HG02610 (cell line): ENCODE data around the gene ARHGEF6.
"Not testable (repeated sequence)": the region's sequence is repeated elsewhere in the genome, so short reads cannot be mapped to it uniquely, and the experiment has no call there.

Experiments
- ATAC-seq: cut with Tn5 transposase; IDR thresholded peaks from one replicate; pipeline ENCODE4 v1.9.1; 2021; ENCODE audit warnings: mild to moderate bottlenecking, moderate library complexity; ENCODE audit not compliant: unreplicated experiment

ARHGEF6 gene

GRCh38 chrX:136783159-136783558 lies 2.4 kb upstream of the ARHGEF6 start:
- no peak for ATAC-seq

- ATAC-seq: no peak
These were observed 557 bp upstream of the ARHGEF6 start for GRCh38 chrX:136781180-136781797.

GRCh38 chrX:136780241-136780640 lies 491 bp downstream of the ARHGEF6 start:
- ATAC-seq: no peak

- ATAC-seq: peak; percentile 47
These were observed 1.4 kb downstream of the ARHGEF6 start for GRCh38 chrX:136779346-136779781.

- ATAC-seq: peak; percentile 13
These were observed 1.8 kb downstream of the ARHGEF6 start for GRCh38 chrX:136778916-136779315.

GRCh38 chrX:136778020-136778419 lies 2.7 kb downstream of the ARHGEF6 start:
- ATAC-seq: no peak

- no peak for ATAC-seq
These were observed 7.1 kb downstream of the ARHGEF6 start for GRCh38 chrX:136773648-136774047.

GRCh38 chrX:136771869-136772268 lies 8.9 kb downstream of the ARHGEF6 start:
- not testable (repeated sequence) for ATAC-seq

- ATAC-seq: peak; percentile 58
These were observed 12.2 kb downstream of the ARHGEF6 start for GRCh38 chrX:136768469-136769084.

GRCh38 chrX:136767104-136767941 lies 13.4 kb downstream of the ARHGEF6 start:
- ATAC-seq: peak; percentile 68

- no peak for ATAC-seq
These were observed 14.0 kb downstream of the ARHGEF6 start for GRCh38 chrX:136766785-136767103.

GRCh38 chrX:136765821-136766356 lies 14.8 kb downstream of the ARHGEF6 start:
- no peak for ATAC-seq

GRCh38 chrX:136764206-136764605 lies 16.5 kb downstream of the ARHGEF6 start:
- ATAC-seq: no peak

GRCh38 chrX:136762820-136763452 lies 17.8 kb downstream of the ARHGEF6 start:
- ATAC-seq: no peak

- no peak for ATAC-seq
These were observed 19.3 kb downstream of the ARHGEF6 start for GRCh38 chrX:136761421-136761820.

GRCh38 chrX:136759968-136760367 lies 20.8 kb downstream of the ARHGEF6 start:
- peak; percentile 80 for ATAC-seq

GRCh38 chrX:136755411-136755810 lies 25.3 kb downstream of the ARHGEF6 start:
- no peak for ATAC-seq

GRCh38 chrX:136754651-136755050 lies 26.1 kb downstream of the ARHGEF6 start:
- ATAC-seq: peak; percentile 58

GRCh38 chrX:136752796-136753195 lies 27.9 kb downstream of the ARHGEF6 start:
- no peak for ATAC-seq

GRCh38 chrX:136752346-136752745 lies 28.4 kb downstream of the ARHGEF6 start:
- no peak for ATAC-seq

GRCh38 chrX:136750364-136750763 lies 30.4 kb downstream of the ARHGEF6 start:
- ATAC-seq: no peak
